HG03460 (cell line): ENCODE results near the gene GTF2IRD1.
"Not testable (repeated sequence)": the region's sequence is repeated elsewhere in the genome, so short reads cannot be mapped to it uniquely, and the experiment has no call there.

Experiments
- ATAC-seq: cut with Tn5 transposase; IDR thresholded peaks from one replicate; pipeline ENCODE4 v1.9.1; 2021; ENCODE audit not compliant: unreplicated experiment

The GTF2IRD1 gene

GRCh38 chr7:74453322-74454011 lies at the start of gene GTF2IRD1:
TSS of gene GTF2IRD1 (plus strand) at chr7:74453906. CDS start at chr7:74508081, 54,175 bp downstream.
- no peak for ATAC-seq

- no peak for ATAC-seq
Measured at GRCh38 chr7:74404388-74404700, 49.4 kb upstream of the GTF2IRD1 start.

- ATAC-seq, result no peak
Measured at GRCh38 chr7:74404741-74405140, 49.0 kb upstream of the GTF2IRD1 start.

- ATAC-seq, result no peak
Measured at GRCh38 chr7:74405191-74405898, 48.4 kb upstream of the GTF2IRD1 start.

- ATAC-seq, result no peak
Measured at GRCh38 chr7:74405899-74406512, 47.7 kb upstream of the GTF2IRD1 start.

GRCh38 chr7:74407958-74408357 lies 45.7 kb upstream of the GTF2IRD1 start:
- ATAC-seq, result no peak

- no peak for ATAC-seq
Measured at GRCh38 chr7:74409571-74409970, 44.1 kb upstream of the GTF2IRD1 start.

GRCh38 chr7:74410772-74411171 lies 42.9 kb upstream of the GTF2IRD1 start:
- ATAC-seq, result no peak

GRCh38 chr7:74411571-74411970 lies 42.1 kb upstream of the GTF2IRD1 start:
- not testable (repeated sequence) for ATAC-seq

GRCh38 chr7:74412056-74412455 lies 41.6 kb upstream of the GTF2IRD1 start:
- ATAC-seq, result no peak

- no peak for ATAC-seq
Measured at GRCh38 chr7:74412603-74413002, 41.1 kb upstream of the GTF2IRD1 start.

GRCh38 chr7:74414595-74415333 lies 38.9 kb upstream of the GTF2IRD1 start:
- ATAC-seq, result not testable (repeated sequence)

- no peak for ATAC-seq
Measured at GRCh38 chr7:74417419-74417971, 36.2 kb upstream of the GTF2IRD1 start.

- ATAC-seq, result no peak
Measured at GRCh38 chr7:74418076-74418475, 35.6 kb upstream of the GTF2IRD1 start.

- ATAC-seq, result no peak
Measured at GRCh38 chr7:74418538-74418937, 35.2 kb upstream of the GTF2IRD1 start.

- not testable (repeated sequence) for ATAC-seq
Measured at GRCh38 chr7:74419232-74419631, 34.5 kb upstream of the GTF2IRD1 start.

- ATAC-seq, result no peak
Measured at GRCh38 chr7:74420006-74420405, 33.7 kb upstream of the GTF2IRD1 start.

- ATAC-seq, result no peak
Measured at GRCh38 chr7:74424291-74424880, 29.3 kb upstream of the GTF2IRD1 start.

GRCh38 chr7:74428023-74428422 lies 25.7 kb upstream of the GTF2IRD1 start:
- no peak for ATAC-seq

GRCh38 chr7:74429153-74429747 lies 24.5 kb upstream of the GTF2IRD1 start:
- ATAC-seq, result no peak
